H1 (cell line): ENCODE data around the gene GPD1L. TPM values are rescaled to one million over a fixed set of nuclear protein-coding genes. Genes with fewer than 3 reads are reported as not detected.

ENCODE experiments used
- BCL11A ChIP-seq, 2 experiments: IDR thresholded peaks; one replicate each; pipeline ENCODE4 v1.6.1; 2011; ENCODE audit warnings: low read depth in 2 of 2, low read length in 2 of 2, mild to moderate bottlenecking in 2 of 2
- BRCA1 ChIP-seq: IDR thresholded peaks from 2 replicates; pipeline ENCODE4 v1.6.1; 2012; ENCODE audit warnings: low read depth, low read length, improper control_type of control experiment
- CHD1 ChIP-seq: IDR thresholded peaks from 2 replicates; pipeline ENCODE4 v1.6.1; 2012; ENCODE audit warnings: low read depth, low read length, improper control_type of control experiment
- FOSL1 ChIP-seq: IDR thresholded peaks from 2 replicates; pipeline ENCODE4 v1.6.1; 2011; ENCODE audit warnings: mild to moderate bottlenecking, low read depth, low read length, moderate library complexity; ENCODE audit not compliant: insufficient read depth
- GTF2F1 ChIP-seq: IDR thresholded peaks from 2 replicates; pipeline ENCODE4 v1.6.1; 2012; ENCODE audit warnings: low read depth, low read length, improper control_type of control experiment, borderline replicate concordance
- TAF1 ChIP-seq: IDR thresholded peaks from 2 replicates; pipeline ENCODE4 v1.6.1; 2011; ENCODE audit warnings: mild to moderate bottlenecking, low read depth, low read length
- TAF7 ChIP-seq: optimal IDR thresholded peaks from 2 replicates; pipeline ENCODE3; 2011; ENCODE audit warnings: low read depth, mild to moderate bottlenecking, inconsistent platforms, low read length, moderate library complexity, borderline replicate concordance
- ZNF274 ChIP-seq: IDR thresholded peaks from 2 replicates; pipeline ENCODE4 v1.7.0; 2012; ENCODE audit warnings: low read length, borderline replicate concordance; ENCODE audit errors: extremely low read depth
- polyA plus RNA-seq, 7 experiments: library from polyadenylated mRNA; depleted of rRNA in 3 of 7; stranded (reverse) in 5 of 7; unstranded in 2 of 7; fragments of >200 nt in 5 of 7; fragments of 200-250 nt in 2 of 7; gene quantifications; 1 replicate in 5 of 7; 2 replicates in 1 of 7; 4 replicates in 1 of 7; pipeline versions ENCODE4 v1.2.1 to v1.2.3, GENCODE V29; 2011 to 2013; ENCODE audit warnings: missing spikeins in 2 of 7, mixed read lengths in 2 of 7
- total RNA-seq: library from RNA; stranded (reverse); fragmentation: NEBNext Ultra II Directional; extraction: Animal tissue kit (Norgen Biotek cat#: 25700); gene quantifications from 2 replicates; pipeline ENCODE4 v1.2.1, GENCODE V29; 2021
- TF ChIP-seq, protein P1 (sequence below): fragments of 300-600 bp; sonication (generic); IDR thresholded peaks from 2 replicates; pipeline ENCODE4 v1.7.1; 2012; ENCODE audit warnings: low read length, moderate library complexity, mild to moderate bottlenecking, inconsistent platforms; ENCODE audit not compliant: insufficient replicate concordance
- TF ChIP-seq, protein P2 (sequence below), 3 experiments: IDR thresholded peaks; 1 replicate in 2 of 3; 2 replicates in 1 of 3; pipeline versions ENCODE4 v1.5.1 to v1.6.1; 2011; ENCODE audit warnings: low read length in 3 of 3, mild to moderate bottlenecking in 3 of 3, inconsistent platforms in 2 of 3, low read depth in 1 of 3, moderate library complexity in 1 of 3; ENCODE audit not compliant: insufficient read depth in 1 of 3; ENCODE audit errors: control extremely low read depth in 1 of 3

Gene GPD1L
- total and polyA plus RNA-seq, 2 of the 8 experiments (the other 6 are each of a cell fraction or from before 2014, with no cell fraction given) = 2.4 to 8.4 TPM

DNA sequence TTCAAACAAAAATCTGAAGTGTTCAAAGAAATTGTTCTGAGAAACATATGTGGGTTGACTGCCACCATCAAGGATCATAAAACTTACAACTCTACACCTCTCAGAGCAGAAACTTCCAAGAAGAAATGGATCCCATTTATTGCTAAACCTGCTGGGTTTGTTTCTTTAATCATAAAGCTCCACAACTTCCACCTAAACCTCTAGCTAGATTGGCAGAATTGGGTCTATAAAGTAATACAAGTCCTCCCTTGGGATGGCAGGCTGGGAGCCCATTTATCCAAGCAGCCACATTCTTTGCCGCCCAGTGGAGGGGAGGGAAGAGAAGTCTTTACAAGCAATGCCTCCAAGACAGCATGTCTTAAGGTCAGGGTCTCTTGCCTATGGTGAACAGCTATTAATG is 91.6 kb downstream of the GPD1L start (continued):
- TF ChIP-seq, protein P1, sequence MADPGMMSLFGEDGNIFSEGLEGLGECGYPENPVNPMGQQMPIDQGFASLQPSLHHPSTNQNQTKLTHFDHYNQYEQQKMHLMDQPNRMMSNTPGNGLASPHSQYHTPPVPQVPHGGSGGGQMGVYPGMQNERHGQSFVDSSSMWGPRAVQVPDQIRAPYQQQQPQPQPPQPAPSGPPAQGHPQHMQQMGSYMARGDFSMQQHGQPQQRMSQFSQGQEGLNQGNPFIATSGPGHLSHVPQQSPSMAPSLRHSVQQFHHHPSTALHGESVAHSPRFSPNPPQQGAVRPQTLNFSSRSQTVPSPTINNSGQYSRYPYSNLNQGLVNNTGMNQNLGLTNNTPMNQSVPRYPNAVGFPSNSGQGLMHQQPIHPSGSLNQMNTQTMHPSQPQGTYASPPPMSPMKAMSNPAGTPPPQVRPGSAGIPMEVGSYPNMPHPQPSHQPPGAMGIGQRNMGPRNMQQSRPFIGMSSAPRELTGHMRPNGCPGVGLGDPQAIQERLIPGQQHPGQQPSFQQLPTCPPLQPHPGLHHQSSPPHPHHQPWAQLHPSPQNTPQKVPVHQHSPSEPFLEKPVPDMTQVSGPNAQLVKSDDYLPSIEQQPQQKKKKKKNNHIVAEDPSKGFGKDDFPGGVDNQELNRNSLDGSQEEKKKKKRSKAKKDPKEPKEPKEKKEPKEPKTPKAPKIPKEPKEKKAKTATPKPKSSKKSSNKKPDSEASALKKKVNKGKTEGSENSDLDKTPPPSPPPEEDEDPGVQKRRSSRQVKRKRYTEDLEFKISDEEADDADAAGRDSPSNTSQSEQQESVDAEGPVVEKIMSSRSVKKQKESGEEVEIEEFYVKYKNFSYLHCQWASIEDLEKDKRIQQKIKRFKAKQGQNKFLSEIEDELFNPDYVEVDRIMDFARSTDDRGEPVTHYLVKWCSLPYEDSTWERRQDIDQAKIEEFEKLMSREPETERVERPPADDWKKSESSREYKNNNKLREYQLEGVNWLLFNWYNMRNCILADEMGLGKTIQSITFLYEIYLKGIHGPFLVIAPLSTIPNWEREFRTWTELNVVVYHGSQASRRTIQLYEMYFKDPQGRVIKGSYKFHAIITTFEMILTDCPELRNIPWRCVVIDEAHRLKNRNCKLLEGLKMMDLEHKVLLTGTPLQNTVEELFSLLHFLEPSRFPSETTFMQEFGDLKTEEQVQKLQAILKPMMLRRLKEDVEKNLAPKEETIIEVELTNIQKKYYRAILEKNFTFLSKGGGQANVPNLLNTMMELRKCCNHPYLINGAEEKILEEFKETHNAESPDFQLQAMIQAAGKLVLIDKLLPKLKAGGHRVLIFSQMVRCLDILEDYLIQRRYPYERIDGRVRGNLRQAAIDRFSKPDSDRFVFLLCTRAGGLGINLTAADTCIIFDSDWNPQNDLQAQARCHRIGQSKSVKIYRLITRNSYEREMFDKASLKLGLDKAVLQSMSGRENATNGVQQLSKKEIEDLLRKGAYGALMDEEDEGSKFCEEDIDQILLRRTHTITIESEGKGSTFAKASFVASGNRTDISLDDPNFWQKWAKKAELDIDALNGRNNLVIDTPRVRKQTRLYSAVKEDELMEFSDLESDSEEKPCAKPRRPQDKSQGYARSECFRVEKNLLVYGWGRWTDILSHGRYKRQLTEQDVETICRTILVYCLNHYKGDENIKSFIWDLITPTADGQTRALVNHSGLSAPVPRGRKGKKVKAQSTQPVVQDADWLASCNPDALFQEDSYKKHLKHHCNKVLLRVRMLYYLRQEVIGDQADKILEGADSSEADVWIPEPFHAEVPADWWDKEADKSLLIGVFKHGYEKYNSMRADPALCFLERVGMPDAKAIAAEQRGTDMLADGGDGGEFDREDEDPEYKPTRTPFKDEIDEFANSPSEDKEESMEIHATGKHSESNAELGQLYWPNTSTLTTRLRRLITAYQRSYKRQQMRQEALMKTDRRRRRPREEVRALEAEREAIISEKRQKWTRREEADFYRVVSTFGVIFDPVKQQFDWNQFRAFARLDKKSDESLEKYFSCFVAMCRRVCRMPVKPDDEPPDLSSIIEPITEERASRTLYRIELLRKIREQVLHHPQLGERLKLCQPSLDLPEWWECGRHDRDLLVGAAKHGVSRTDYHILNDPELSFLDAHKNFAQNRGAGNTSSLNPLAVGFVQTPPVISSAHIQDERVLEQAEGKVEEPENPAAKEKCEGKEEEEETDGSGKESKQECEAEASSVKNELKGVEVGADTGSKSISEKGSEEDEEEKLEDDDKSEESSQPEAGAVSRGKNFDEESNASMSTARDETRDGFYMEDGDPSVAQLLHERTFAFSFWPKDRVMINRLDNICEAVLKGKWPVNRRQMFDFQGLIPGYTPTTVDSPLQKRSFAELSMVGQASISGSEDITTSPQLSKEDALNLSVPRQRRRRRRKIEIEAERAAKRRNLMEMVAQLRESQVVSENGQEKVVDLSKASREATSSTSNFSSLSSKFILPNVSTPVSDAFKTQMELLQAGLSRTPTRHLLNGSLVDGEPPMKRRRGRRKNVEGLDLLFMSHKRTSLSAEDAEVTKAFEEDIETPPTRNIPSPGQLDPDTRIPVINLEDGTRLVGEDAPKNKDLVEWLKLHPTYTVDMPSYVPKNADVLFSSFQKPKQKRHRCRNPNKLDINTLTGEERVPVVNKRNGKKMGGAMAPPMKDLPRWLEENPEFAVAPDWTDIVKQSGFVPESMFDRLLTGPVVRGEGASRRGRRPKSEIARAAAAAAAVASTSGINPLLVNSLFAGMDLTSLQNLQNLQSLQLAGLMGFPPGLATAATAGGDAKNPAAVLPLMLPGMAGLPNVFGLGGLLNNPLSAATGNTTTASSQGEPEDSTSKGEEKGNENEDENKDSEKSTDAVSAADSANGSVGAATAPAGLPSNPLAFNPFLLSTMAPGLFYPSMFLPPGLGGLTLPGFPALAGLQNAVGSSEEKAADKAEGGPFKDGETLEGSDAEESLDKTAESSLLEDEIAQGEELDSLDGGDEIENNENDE = no peak
- TF ChIP-seq GTF2F1 = no peak
- TF ChIP-seq BCL11A (IDR thresholded peaks at IDR 0.05; ENCODE audit: low read depth in 2 of 2, low read length in 2 of 2) = no peak
- no peak for TF ChIP-seq CHD1
- TF ChIP-seq ZNF274 = no peak
- TF ChIP-seq, protein P2, sequence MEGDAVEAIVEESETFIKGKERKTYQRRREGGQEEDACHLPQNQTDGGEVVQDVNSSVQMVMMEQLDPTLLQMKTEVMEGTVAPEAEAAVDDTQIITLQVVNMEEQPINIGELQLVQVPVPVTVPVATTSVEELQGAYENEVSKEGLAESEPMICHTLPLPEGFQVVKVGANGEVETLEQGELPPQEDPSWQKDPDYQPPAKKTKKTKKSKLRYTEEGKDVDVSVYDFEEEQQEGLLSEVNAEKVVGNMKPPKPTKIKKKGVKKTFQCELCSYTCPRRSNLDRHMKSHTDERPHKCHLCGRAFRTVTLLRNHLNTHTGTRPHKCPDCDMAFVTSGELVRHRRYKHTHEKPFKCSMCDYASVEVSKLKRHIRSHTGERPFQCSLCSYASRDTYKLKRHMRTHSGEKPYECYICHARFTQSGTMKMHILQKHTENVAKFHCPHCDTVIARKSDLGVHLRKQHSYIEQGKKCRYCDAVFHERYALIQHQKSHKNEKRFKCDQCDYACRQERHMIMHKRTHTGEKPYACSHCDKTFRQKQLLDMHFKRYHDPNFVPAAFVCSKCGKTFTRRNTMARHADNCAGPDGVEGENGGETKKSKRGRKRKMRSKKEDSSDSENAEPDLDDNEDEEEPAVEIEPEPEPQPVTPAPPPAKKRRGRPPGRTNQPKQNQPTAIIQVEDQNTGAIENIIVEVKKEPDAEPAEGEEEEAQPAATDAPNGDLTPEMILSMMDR (IDR thresholded peaks at IDR 0.05; ENCODE audit: control extremely low read depth in 1 of 3, insufficient read depth in 1 of 3, low read depth in 1 of 3, low read length in 3 of 3) = no peak
- TF ChIP-seq TAF1 = no peak
- TF ChIP-seq BRCA1 = no peak
- TF ChIP-seq FOSL1 = no peak
- no peak for TF ChIP-seq TAF7
